ENCODE results near the gene FAM89B.

Gene FAM89B

GRCh38 chr11:65578134-65578533 lies 5.8 kb downstream of the FAM89B start:
- no peak overlapping the region for H3K4me3 ChIP-seq (ENCODE audit: low read depth, low read length)
- TF ChIP-seq CTCF (conservative IDR thresholded peaks at IDR 0.05; ENCODE audit: low read depth, low read length), result no peak
- no peak for DNase-seq (ENCODE audit: low read depth)

GRCh38 chr11:65578667-65579066 lies 6.3 kb downstream of the FAM89B start:
- no peak overlapping the region for H3K4me3 ChIP-seq (ENCODE audit: low read depth, low read length)
- no peak for TF ChIP-seq CTCF (conservative IDR thresholded peaks at IDR 0.05; ENCODE audit: low read depth, low read length)
- no peak for DNase-seq (ENCODE audit: low read depth)

GRCh38 chr11:65579291-65579690 lies 7.0 kb downstream of the FAM89B start:
- no peak for TF ChIP-seq CTCF (conservative IDR thresholded peaks at IDR 0.05; ENCODE audit: low read depth, low read length)
- H3K4me3 ChIP-seq (ENCODE audit: low read depth, low read length), result no peak overlapping the region
- DNase-seq (ENCODE audit: low read depth), result no peak

- TF ChIP-seq CTCF (conservative IDR thresholded peaks at IDR 0.05; ENCODE audit: low read depth, low read length), result no peak
- no peak for DNase-seq (ENCODE audit: low read depth)
- no peak overlapping the region for H3K4me3 ChIP-seq (ENCODE audit: low read depth, low read length)
Observed at GRCh38 chr11:65580031-65580692, 7.8 kb downstream of the FAM89B start.

GRCh38 chr11:65580756-65581155 lies 8.4 kb downstream of the FAM89B start:
- TF ChIP-seq CTCF (conservative IDR thresholded peaks at IDR 0.05; ENCODE audit: low read depth, low read length), result no peak
- DNase-seq (ENCODE audit: low read depth), result no peak
- H3K4me3 ChIP-seq (ENCODE audit: low read depth, low read length), result no peak overlapping the region

GRCh38 chr11:65581928-65582327 lies 9.6 kb downstream of the FAM89B start:
- H3K4me3 ChIP-seq (ENCODE audit: low read depth, low read length), result no peak overlapping the region
- TF ChIP-seq CTCF (conservative IDR thresholded peaks at IDR 0.05; ENCODE audit: low read depth, low read length), result no peak
- no peak for DNase-seq (ENCODE audit: low read depth)

GRCh38 chr11:65583589-65583988 lies 11.3 kb downstream of the FAM89B start:
- H3K4me3 ChIP-seq (ENCODE audit: low read depth, low read length), result no peak overlapping the region
- no peak for TF ChIP-seq CTCF (conservative IDR thresholded peaks at IDR 0.05; ENCODE audit: low read depth, low read length)
- DNase-seq (ENCODE audit: low read depth), result no peak

Measured in choroid plexus epithelial cell (primary cell).